ENCODE measurements around the gene KCMF1. TPM values are rescaled to one million over a fixed set of nuclear protein-coding genes. Genes with fewer than 3 reads are reported as not detected.

KCMF1 gene
- total and polyA plus RNA-seq, 2 of the 13 experiments (the other 11 are each of a cell fraction or from before 2014, with no cell fraction given), result 62.1 to 116 TPM

DNA sequence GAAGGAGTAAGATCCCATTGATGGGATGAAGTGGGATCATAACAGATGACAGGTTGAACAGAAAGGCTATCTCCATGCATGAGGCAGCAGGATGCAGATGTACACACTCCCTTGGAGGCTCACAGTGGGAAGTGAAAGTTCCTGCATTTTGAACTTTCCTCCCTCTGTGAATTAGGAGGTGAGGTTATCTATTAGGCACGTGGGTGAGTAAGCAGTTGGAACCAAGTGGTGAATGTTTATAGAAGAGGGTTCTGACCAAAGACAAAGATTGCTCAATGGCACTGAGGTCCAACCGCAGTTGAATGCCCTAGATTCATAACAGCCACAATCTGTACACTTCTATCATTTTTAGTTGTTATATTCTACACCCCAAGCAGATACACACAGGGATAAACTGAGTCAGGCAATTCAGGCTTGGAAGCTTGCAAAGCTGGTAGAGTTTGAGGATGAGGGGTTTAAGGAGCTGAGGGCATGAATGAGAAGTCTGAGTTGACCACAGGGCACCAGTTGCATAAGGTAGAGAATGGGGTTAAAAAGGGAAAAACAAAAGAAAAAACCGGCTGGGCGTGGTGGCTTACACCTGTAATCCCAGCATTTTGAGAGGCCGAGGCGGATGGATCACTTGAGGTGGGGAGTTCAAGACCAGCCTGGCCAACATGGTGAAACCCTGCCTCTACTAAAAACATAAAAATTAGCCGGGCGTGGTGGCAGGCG is 7.1 kb upstream of the KCMF1 start (continued):
- TF ChIP-seq, protein P1, sequence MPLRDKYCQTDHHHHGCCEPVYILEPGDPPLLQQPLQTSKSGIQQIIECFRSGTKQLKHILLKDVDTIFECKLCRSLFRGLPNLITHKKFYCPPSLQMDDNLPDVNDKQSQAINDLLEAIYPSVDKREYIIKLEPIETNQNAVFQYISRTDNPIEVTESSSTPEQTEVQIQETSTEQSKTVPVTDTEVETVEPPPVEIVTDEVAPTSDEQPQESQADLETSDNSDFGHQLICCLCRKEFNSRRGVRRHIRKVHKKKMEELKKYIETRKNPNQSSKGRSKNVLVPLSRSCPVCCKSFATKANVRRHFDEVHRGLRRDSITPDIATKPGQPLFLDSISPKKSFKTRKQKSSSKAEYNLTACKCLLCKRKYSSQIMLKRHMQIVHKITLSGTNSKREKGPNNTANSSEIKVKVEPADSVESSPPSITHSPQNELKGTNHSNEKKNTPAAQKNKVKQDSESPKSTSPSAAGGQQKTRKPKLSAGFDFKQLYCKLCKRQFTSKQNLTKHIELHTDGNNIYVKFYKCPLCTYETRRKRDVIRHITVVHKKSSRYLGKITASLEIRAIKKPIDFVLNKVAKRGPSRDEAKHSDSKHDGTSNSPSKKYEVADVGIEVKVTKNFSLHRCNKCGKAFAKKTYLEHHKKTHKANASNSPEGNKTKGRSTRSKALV (CRISPR knock-in tag; IDR thresholded peaks at IDR 0.05), result no peak
- peak; percentile 79 for TF ChIP-seq DRAP1 (CRISPR knock-in tag; IDR thresholded peaks at IDR 0.05)
- TF ChIP-seq ZNF501 (CRISPR knock-in tag; IDR thresholded peaks at IDR 0.05), result peak; percentile 77; the same call in 1 of the 2 replicates
- TF ChIP-seq ATF2 (CRISPR knock-in tag; IDR thresholded peaks at IDR 0.05), result peak; percentile 98
- TF ChIP-seq IKZF1 (IDR thresholded peaks at IDR 0.05), result no peak
- peak; percentile 92 for TF ChIP-seq ZNF12 (CRISPR knock-in tag; IDR thresholded peaks at IDR 0.05)
- peak in 1 of 2 experiments; percentile 89; a peak in 2 of 4 replicates for TF ChIP-seq KLF16 (CRISPR knock-in tag; IDR thresholded peaks at IDR 0.05)
- peak; percentile 60; the same call in 1 of the 2 replicates for TF ChIP-seq HIC2 (CRISPR knock-in tag; IDR thresholded peaks at IDR 0.05; ENCODE audit: low read depth)
- peak; percentile 63; the same call in 1 of the 2 replicates for TF ChIP-seq AFF4 (CRISPR knock-in tag; IDR thresholded peaks at IDR 0.05)
- TF ChIP-seq SIN3B (IDR thresholded peaks at IDR 0.05; ENCODE audit: low read length), result peak; percentile 67; the same call in 1 of the 2 replicates
- peak; percentile 83 for TF ChIP-seq ZNF362 (CRISPR knock-in tag; IDR thresholded peaks at IDR 0.05; ENCODE audit: borderline replicate concordance)
- peak; percentile 41 for TF ChIP-seq ZNF816 (CRISPR knock-in tag; IDR thresholded peaks at IDR 0.05; ENCODE audit: borderline replicate concordance)
- TF ChIP-seq ZNF101 (CRISPR knock-in tag; IDR thresholded peaks at IDR 0.05; ENCODE audit: borderline replicate concordance, low read depth), result peak; percentile 55; the same call in 1 of the 2 replicates
- peak; percentile 94 for TF ChIP-seq CBFB (CRISPR knock-in tag; IDR thresholded peaks at IDR 0.05)
- peak; percentile 75; the same call in 1 of the 2 replicates for TF ChIP-seq ZSCAN31 (CRISPR knock-in tag; IDR thresholded peaks at IDR 0.05; ENCODE audit: low read depth)
- no peak for TF ChIP-seq ZNF225 (CRISPR knock-in tag; IDR thresholded peaks at IDR 0.05)
- TF ChIP-seq ISL2 (CRISPR knock-in tag; IDR thresholded peaks at IDR 0.05), result peak; percentile 83
- no peak for TF ChIP-seq MTA3 (CRISPR knock-in tag; IDR thresholded peaks at IDR 0.05)
- TF ChIP-seq ZNF547 (CRISPR knock-in tag; IDR thresholded peaks at IDR 0.05), result 0 out of 2 replicates have a peak, but pooled peaks have one; percentile 33
